Spinal cord (tissue), 10 donors: ENCODE data around the gene FAM114A2. TPM values are rescaled to one million over a fixed set of nuclear protein-coding genes. Genes with fewer than 3 reads are reported as not detected.

ENCODE experiments used
- DNase-seq, 6 donors: peaks; one replicate each; pipeline versions ENCODE4 v3.0.0 to v3.0.0-alpha.2; 2013 to 2015; ENCODE audit warnings: low spot score in 6 of 6, low read depth in 4 of 6
- H3K27ac ChIP-seq: one replicate; pipeline ENCODE4 v1.5.1; 2013; ENCODE audit warnings: low read depth, low read length, control low read depth
- H3K27me3 ChIP-seq: one replicate; pipeline ENCODE4 v1.6.1; 2013; ENCODE audit warnings: low read length; ENCODE audit not compliant: control insufficient read depth, insufficient read depth
- H3K36me3 ChIP-seq: one replicate; pipeline ENCODE4 v1.6.1; 2013; ENCODE audit warnings: low read length; ENCODE audit not compliant: control insufficient read depth, insufficient read depth
- H3K4me1 ChIP-seq: one replicate; pipeline ENCODE4 v1.6.1; 2013; ENCODE audit warnings: low read length; ENCODE audit not compliant: control insufficient read depth, insufficient read depth
- H3K4me3 ChIP-seq: one replicate; pipeline ENCODE4 v1.5.1; 2013; ENCODE audit warnings: low read depth, low read length, control low read depth
- H3K9me3 ChIP-seq: one replicate; pipeline ENCODE4 v1.6.1; 2013; ENCODE audit warnings: low read length; ENCODE audit not compliant: control insufficient read depth, insufficient read depth
- WGBS: methylation state at CpG from one replicate; pipeline ENCODE4 v1.1.5; 2013; ENCODE audit warnings: missing lambda C conversion rate; ENCODE audit not compliant: insufficient coverage; 5-methylcytosine and 5-hydroxymethylcytosine counted together
- long read RNA-seq, 4 donors: transcript quantifications; one replicate each; lab custom pipeline, GENCODE V29; 2026
- polyA plus RNA-seq, 2 donors: library from polyadenylated mRNA; unstranded; fragments of 120-200 nt; gene quantifications; one replicate each; pipeline ENCODE4 v1.2.1, GENCODE V29; 2013; ENCODE audit not compliant: insufficient read length in 2 of 2
- total RNA-seq, 2 donors: library from RNA; depleted of rRNA in 1 of 2; stranded (reverse); fragments of 120-200 nt in 1 of 2; fragments of >200 nt in 1 of 2; gene quantifications; one replicate each; pipeline versions ENCODE4 v1.2.3 to v1.2.4, GENCODE V29; 2013 to 2014
- donor health status: healthy.

FAM114A2 gene
- total RNA-seq (10 to 100 TPM; 33.9 to 54.3 TPM), polyA plus RNA-seq (10 to 100 TPM; 16.4 to 20.2 TPM)
- long read RNA-seq, donor 1, full-length matches to known transcripts: 10 of 10 reads
- long read RNA-seq, donor 1, partial matches to known transcripts: 0 of 10 reads
- long read RNA-seq, donor 1, other reads (novel, unspliced or antisense): 0 of 10 reads
- long read RNA-seq, donor 2, full-length matches to known transcripts: 2 of 2 reads
- long read RNA-seq, donor 2, partial matches to known transcripts: 0 of 2 reads
- long read RNA-seq, donor 2, other reads (novel, unspliced or antisense): 0 of 2 reads
- long read RNA-seq, donor 3, partial matches to known transcripts: 0 of 1 reads
- long read RNA-seq, donor 3, other reads (novel, unspliced or antisense): 0 of 1 reads
- long read RNA-seq, donor 4, full-length matches to known transcripts: 7 of 7 reads
- long read RNA-seq, donor 4, partial matches to known transcripts: 0 of 7 reads
- long read RNA-seq, donor 4, other reads (novel, unspliced or antisense): 0 of 7 reads

- Histone ChIP-seq H3K4me3 (peak within 1 kb of the TSS; percentile 91), H3K9me3 (no peaks in the 10 kb centered on the region), H3K27me3 (no peaks in the 10 kb centered on the region), H3K27ac (peak within 1 kb of the TSS; percentile 79), H3K36me3 (no peaks in the 10 kb centered on the region), H3K4me1 (peaks cover 3% of the 10 kb centered on the region)
- DNase-seq: peak; percentile 70 to 96 (median 76)
- WGBS: under 1% methylated on average over 51 of the region's 51 CpGs
These were observed at the start of gene FAM114A2, which contains the start of gene MFAP3 for GRCh38 chr5:154038707-154039457. TSS of gene FAM114A2 (minus strand) at chr5:154038910. CDS start at chr5:154034953, 3,957 bp downstream. TSS of gene MFAP3 (plus strand) at chr5:154038967. CDS start at chr5:154049723, 10,756 bp downstream.

GRCh38 chr5:154087260-154087659 lies 48.5 kb upstream of the FAM114A2 start:
- Histone ChIP-seq H3K27me3 (no peaks in the 10 kb centered on the region), H3K4me1 (no peaks in the 10 kb centered on the region), H3K27ac (no peak overlapping the region), H3K4me3 (no peak overlapping the region), H3K36me3 (no peaks in the 10 kb centered on the region), H3K9me3 (no peaks in the 10 kb centered on the region)
- 29% methylated on average over 1 of the region's 2 CpGs for WGBS
- DNase-seq: peak in 1 of 6 donors; percentile 91

GRCh38 chr5:154086641-154087040 lies 47.9 kb upstream of the FAM114A2 start:
- WGBS: no CpG with 5 or more reads among the region's 4 CpGs
- no peak overlapping the region for H3K27ac ChIP-seq
- no peaks in the 10 kb centered on the region for H3K36me3 ChIP-seq
- no peaks in the 10 kb centered on the region for H3K9me3 ChIP-seq
- H3K4me3 ChIP-seq: no peak overlapping the region
- H3K27me3 ChIP-seq: no peaks in the 10 kb centered on the region
- no peaks in the 10 kb centered on the region for H3K4me1 ChIP-seq
- no peak for DNase-seq

- DNase-seq: no peak
- no peak overlapping the region for H3K27ac ChIP-seq
These were observed 47.4 kb upstream of the FAM114A2 start for GRCh38 chr5:154086146-154086545.

GRCh38 chr5:154084062-154084639 lies 45.4 kb upstream of the FAM114A2 start:
- DNase-seq: peak in 2 of 6 donors; percentile 43 to 84
- H3K4me1 ChIP-seq: no peaks in the 10 kb centered on the region
- H3K27me3 ChIP-seq: no peaks in the 10 kb centered on the region
- H3K36me3 ChIP-seq: no peaks in the 10 kb centered on the region
- no peak overlapping the region for H3K4me3 ChIP-seq
- WGBS: 19% methylated on average over 2 of the region's 5 CpGs
- H3K27ac ChIP-seq: no peak overlapping the region
- no peaks in the 10 kb centered on the region for H3K9me3 ChIP-seq

More at GRCh38 chr5:154086146-154086545, 47.4 kb upstream of the FAM114A2 start:
- Histone ChIP-seq H3K27me3 (no peaks in the 10 kb centered on the region), H3K36me3 (no peaks in the 10 kb centered on the region), H3K4me1 (no peaks in the 10 kb centered on the region), H3K9me3 (no peaks in the 10 kb centered on the region), H3K4me3 (no peak overlapping the region)
- WGBS: 75% methylated on average over 2 of the region's 3 CpGs

- Histone ChIP-seq H3K27ac (no peak overlapping the region), H3K4me3 (no peak overlapping the region), H3K27me3 (no peaks in the 10 kb centered on the region), H3K9me3 (no peaks in the 10 kb centered on the region), H3K36me3 (no peaks in the 10 kb centered on the region), H3K4me1 (no peaks in the 10 kb centered on the region)
- 69% methylated on average over 2 of the region's 2 CpGs for WGBS
- no peak for DNase-seq
These were observed 42.5 kb upstream of the FAM114A2 start for GRCh38 chr5:154081246-154081645.

GRCh38 chr5:154078272-154078671 lies 39.6 kb upstream of the FAM114A2 start:
- WGBS: 0% methylated on average over 1 of the region's 1 CpG
- DNase-seq: peak in 2 of 6 donors; percentile 76 to 86
- Histone ChIP-seq H3K9me3 (no peaks in the 10 kb centered on the region), H3K4me3 (no peak overlapping the region), H3K27me3 (no peaks in the 10 kb centered on the region), H3K27ac (no peak overlapping the region), H3K36me3 (no peaks in the 10 kb centered on the region), H3K4me1 (no peaks in the 10 kb centered on the region)

- WGBS: no CpG with 5 or more reads among the region's 1 CpG
- no peak for DNase-seq
- no peak overlapping the region for H3K27ac ChIP-seq
These were observed 39.0 kb upstream of the FAM114A2 start for GRCh38 chr5:154077696-154078095.

GRCh38 chr5:154076240-154076922 lies 37.7 kb upstream of the FAM114A2 start:
- no peaks in the 10 kb centered on the region for H3K27me3 ChIP-seq
- 94% methylated on average over 3 of the region's 5 CpGs for WGBS
- DNase-seq: no peak
- no peak overlapping the region for H3K4me3 ChIP-seq
- H3K27ac ChIP-seq: no peak overlapping the region
- peaks cover 10% of the 10 kb centered on the region for H3K4me1 ChIP-seq
- no peaks in the 10 kb centered on the region for H3K9me3 ChIP-seq
- H3K36me3 ChIP-seq: no peaks in the 10 kb centered on the region

More at GRCh38 chr5:154077696-154078095, 39.0 kb upstream of the FAM114A2 start:
- Histone ChIP-seq H3K9me3 (no peaks in the 10 kb centered on the region), H3K4me3 (no peak overlapping the region), H3K4me1 (peaks cover 3% of the 10 kb centered on the region), H3K36me3 (no peaks in the 10 kb centered on the region), H3K27me3 (no peaks in the 10 kb centered on the region)
